T-cell (primary cell): ENCODE results near the gene TGOLN2. TPM values are rescaled to one million over a fixed set of nuclear protein-coding genes. Genes with fewer than 3 reads are reported as not detected.
"Not testable (repeated sequence)": the region's sequence is repeated elsewhere in the genome, so short reads cannot be mapped to it uniquely, and the experiment has no call there.

ENCODE experiments used
- ATAC-seq, 4 experiments: fragments of 200-7000 bp in 3 of 4; fragments of 150-1000 bp in 1 of 4; cut with Tn5 transposase; replicated peaks in 1 of 4; 1 replicate in 3 of 4; 2 replicates in 1 of 4; pipeline ENCODE4 v1.10.0; 2021; ENCODE audit warnings: moderate library complexity in 3 of 4, mild to moderate bottlenecking in 2 of 4, moderate number of reproducible peaks in 1 of 4
- CTCF ChIA-PET, 2 donors: fragments of 300-600 bp; sonication (Branson Sonifier 250); formaldehyde crosslinking; loops; one replicate each; lab custom pipeline; 2022; ENCODE audit warnings: antibody characterized with exemption in 2 of 2; lab: Charles Lee
- POLR2A ChIA-PET, 2 donors: fragments of 300-600 bp; sonication (Branson Sonifier 250); formaldehyde crosslinking; loops; one replicate each; lab custom pipeline; 2022; ENCODE audit warnings: antibody characterized with exemption in 2 of 2; lab: Charles Lee
- DNase-seq, 35 experiments: peaks; one replicate each; pipeline versions ENCODE4 v3.0.0 to v3.0.0-alpha.2; 2013 to 2023
- H3K27ac ChIP-seq: one replicate; pipeline ENCODE4 v1.5.1; 2013; ENCODE audit warnings: low read length
- H3K27me3 ChIP-seq, 2 experiments: replicated peaks in 1 of 2; 1 replicate in 1 of 2; 2 replicates in 1 of 2; pipeline versions ENCODE4 v1.6.1 to v1.7.0; 2013; ENCODE audit warnings: low read length in 1 of 2, mixed read lengths in 1 of 2; ENCODE audit not compliant: control insufficient read depth in 2 of 2, insufficient read depth in 2 of 2; ENCODE audit errors: extremely low read depth in 1 of 2
- H3K36me3 ChIP-seq, 2 donors: 1 replicate in 1 of 2; 2 replicates in 1 of 2; pipeline versions ENCODE4 v1.6.1 to v1.7.0; 2013; ENCODE audit warnings: low read length in 1 of 2; ENCODE audit not compliant: control insufficient read depth in 2 of 2, insufficient read depth in 1 of 2; ENCODE audit errors: extremely low read depth in 1 of 2
- H3K4me1 ChIP-seq, 2 experiments: 1 replicate in 1 of 2; 2 replicates in 1 of 2; pipeline versions ENCODE4 v1.6.1 to v1.7.0; 2013; ENCODE audit warnings: low read length in 2 of 2, mixed read lengths in 1 of 2; ENCODE audit not compliant: insufficient read depth in 2 of 2, control insufficient read depth in 1 of 2; ENCODE audit errors: extremely low read depth in 1 of 2
- H3K4me3 ChIP-seq, 2 donors: 1 replicate in 1 of 2; 2 replicates in 1 of 2; pipeline versions ENCODE4 v1.5.1 to v1.7.0; 2013; ENCODE audit warnings: mild to moderate bottlenecking in 2 of 2, low read length in 1 of 2, moderate library complexity in 1 of 2; ENCODE audit not compliant: control insufficient read depth in 1 of 2; ENCODE audit errors: extremely low read depth in 1 of 2
- H3K9me3 ChIP-seq: 2 replicates; pipeline ENCODE4 v1.7.0; 2013
- H3K27ac Mint-ChIP-seq, 2 donors: one replicate each; pipeline ENCODE4 v1.8.0; 2020 to 2021; ENCODE audit warnings: mild to moderate bottlenecking in 2 of 2, mixed read lengths in 2 of 2
- H3K27me3 Mint-ChIP-seq, 2 donors: one replicate each; pipeline ENCODE4 v1.8.0; 2021 to 2022; ENCODE audit warnings: mixed read lengths in 2 of 2
- H3K36me3 Mint-ChIP-seq: one replicate; pipeline ENCODE4 v1.8.0; 2021; ENCODE audit warnings: mixed read lengths
- H3K4me1 Mint-ChIP-seq, 3 donors: one replicate each; pipeline ENCODE4 v1.8.0; 2020 to 2022; ENCODE audit warnings: mixed read lengths in 3 of 3, mild to moderate bottlenecking in 1 of 3
- H3K4me3 Mint-ChIP-seq, 3 donors: one replicate each; pipeline ENCODE4 v1.8.0; 2020 to 2022; ENCODE audit warnings: mild to moderate bottlenecking in 3 of 3, mixed read lengths in 3 of 3, moderate library complexity in 3 of 3
- H3K9me3 Mint-ChIP-seq, 3 donors: one replicate each; pipeline ENCODE4 v1.8.0; 2020 to 2022; ENCODE audit warnings: mixed read lengths in 3 of 3
- WGBS: methylation state at CpG from one replicate; pipeline ENCODE4 v1.1.5; 2013; ENCODE audit warnings: missing lambda C conversion rate; ENCODE audit not compliant: insufficient coverage; 5-methylcytosine and 5-hydroxymethylcytosine counted together
- total RNA-seq, 35 experiments: library from RNA in 6 of 35; stranded (reverse) in 6 of 35; fragments of 120-200 nt in 1 of 35; gene quantifications; one replicate each; pipeline versions ENCODE4 v1.2.1 to v1.2.4 and lab custom pipeline; 2013 to 2026

Gene TGOLN2
- total RNA-seq, 5 donors from 2014 or later (not counting 1 experiment from before 2014, with no cell fraction given) = 142 to 175 (median 161) TPM

GRCh38 chr2:85318222-85319074 lies 9.3 kb downstream of the TGOLN2 start:
- Mint-ChIP-seq H3K4me1 (peaks cover 64 to 66% (median 65%) of the 10 kb centered on the region in 3 donors), H3K27me3 (no peaks in the 10 kb centered on the region), H3K36me3 (peaks cover 53% of the 10 kb centered on the region), H3K9me3 (no peaks in the 10 kb centered on the region), H3K27ac (peak overlapping the region; percentile 32 to 74), H3K4me3 (peak overlapping the region; percentile 48 to 94 (median 57))
- Histone ChIP-seq H3K27me3 (no peaks in the 10 kb centered on the region), H3K36me3 (peaks cover 14 to 82% of the 10 kb centered on the region in 2 donors), H3K9me3 (no peaks in the 10 kb centered on the region), H3K4me3 (no peak overlapping the region), H3K4me1 (peaks cover 27 to 48% of the 10 kb centered on the region in 2 experiments), H3K27ac (peak overlapping the region; percentile 36)
- ChIA-PET CTCF (interaction anchor here (0.7 to 1.3 kb wide), 7 partner anchors 8 to 90 kb away, joined by 3 to 5 read pairs (median 4); partner anchors contain the start of gene ELMOD3 (in 1 of the 2)), POLR2A (interaction anchor here (0.7 to 2.3 kb wide), 3 partner anchors 9 to 12 kb away, joined by 3 to 13 read pairs (median 9); partner anchors contain the start of gene TGOLN2 (in 1 of the 2))
- WGBS = 58% methylated on average over 5 of the region's 11 CpGs
- peak in 4 of 35 experiments; percentile 17 to 42 (median 22) for DNase-seq
- ATAC-seq = peak; percentile 42 to 65 (median 52)

GRCh38 chr2:85315921-85316320 lies 11.9 kb downstream of the TGOLN2 start:
- H3K36me3 ChIP-seq = peaks cover 14 to 57% of the 10 kb centered on the region in 2 donors
- CTCF ChIA-PET = not testable (repeated sequence)

GRCh38 chr2:85314884-85315242 lies 12.9 kb downstream of the TGOLN2 start:
- Mint-ChIP-seq H3K9me3 (no peaks in the 10 kb centered on the region), H3K36me3 (peaks cover 21% of the 10 kb centered on the region), H3K4me1 (peaks cover 34 to 40% (median 39%) of the 10 kb centered on the region in 3 donors), H3K4me3 (no peak overlapping the region), H3K27me3 (no peaks in the 10 kb centered on the region), H3K27ac (peak overlapping the region in 1 of 2 donors; percentile 45)
- WGBS = 91% methylated on average over 9 of the region's 10 CpGs
- DNase-seq (no peak), ATAC-seq (no peak)
- peaks cover 5 to 26% of the 10 kb centered on the region in 2 experiments for H3K4me1 ChIP-seq
- H3K27ac ChIP-seq = no peak overlapping the region
- POLR2A ChIA-PET = no interaction called here
- no peak overlapping the region for H3K4me3 ChIP-seq
- CTCF ChIA-PET = interaction anchor here in 1 of 2 donors (0.6 kb wide), 1 partner anchor 86 kb away, joined by 3 read pairs; no protein-coding TSS in a partner anchor
- H3K27me3 ChIP-seq = no peaks in the 10 kb centered on the region
- H3K36me3 ChIP-seq = peaks cover 14 to 46% of the 10 kb centered on the region in 2 donors
- H3K9me3 ChIP-seq = no peaks in the 10 kb centered on the region

More at GRCh38 chr2:85315921-85316320, 11.9 kb downstream of the TGOLN2 start:
- H3K27me3 ChIP-seq, H3K27ac ChIP-seq, DNase-seq, H3K9me3 Mint-ChIP-seq, POLR2A ChIA-PET, H3K27me3 Mint-ChIP-seq, H3K4me3 ChIP-seq, H3K4me3 Mint-ChIP-seq, H3K9me3 ChIP-seq, H3K27ac Mint-ChIP-seq, ATAC-seq: not testable (repeated sequence)
- no CpG with 5 or more reads among the region's 5 CpGs for whole genome bisulfite sequencing
- peaks cover 32% of the 10 kb centered on the region for H3K36me3 Mint-ChIP-seq
- H3K4me1 Mint-ChIP-seq = peaks cover 39 to 43% (median 41%) of the 10 kb centered on the region in 3 donors
- H3K4me1 ChIP-seq = peaks cover 7 to 28% of the 10 kb centered on the region in 2 experiments

- ATAC-seq (peak in 1 of 4 experiments; percentile 30), DNase-seq (no peak)
- Mint-ChIP-seq H3K4me3 (no peak overlapping the region), H3K36me3 (peaks cover 9% of the 10 kb centered on the region), H3K9me3 (no peaks in the 10 kb centered on the region), H3K27me3 (no peaks in the 10 kb centered on the region), H3K4me1 (peaks cover 35 to 40% (median 36%) of the 10 kb centered on the region in 3 donors), H3K27ac (peak overlapping the region in 1 of 2 donors; percentile 31)
- H3K27ac ChIP-seq = no peak overlapping the region
- POLR2A ChIA-PET = interaction anchor here in 1 of 2 donors (0.6 kb wide), 3 partner anchors 76 to 322 kb away, joined by 3 to 5 read pairs (median 3); no protein-coding TSS in a partner anchor
- no peak overlapping the region for H3K4me3 ChIP-seq
- H3K4me1 ChIP-seq = peaks cover 23 to 33% of the 10 kb centered on the region in 2 experiments
- H3K27me3 ChIP-seq = no peaks in the 10 kb centered on the region
- H3K36me3 ChIP-seq = peaks cover 14 to 27% of the 10 kb centered on the region in 2 donors
- H3K9me3 ChIP-seq = no peaks in the 10 kb centered on the region
- 90% methylated on average over 2 of the region's 7 CpGs for WGBS
- CTCF ChIA-PET = interaction anchor here in 1 of 2 donors (0.6 kb wide), 4 partner anchors 8 to 562 kb away, joined by 3 to 6 read pairs (median 4); no protein-coding TSS in a partner anchor
Observed at GRCh38 chr2:85312404-85312803, 15.4 kb downstream of the TGOLN2 start.

- H3K27me3 Mint-ChIP-seq = peaks cover 0 to 2% of the 10 kb centered on the region in 2 donors
- ATAC-seq (no peak), DNase-seq (no peak)
- H3K4me3 ChIP-seq = no peak overlapping the region
- H3K9me3 Mint-ChIP-seq = no peaks in the 10 kb centered on the region
- peak overlapping the region; percentile 63 for H3K27ac ChIP-seq
- no peaks in the 10 kb centered on the region for H3K9me3 ChIP-seq
- WGBS = no CpG with 5 or more reads among the region's 3 CpGs
- POLR2A ChIA-PET = interaction anchor here in 1 of 2 donors (2.8 kb wide), 1 partner anchor 9 kb away, joined by 13 read pairs; no protein-coding TSS in a partner anchor
- H3K4me1 ChIP-seq = peaks cover 26 to 47% of the 10 kb centered on the region in 2 experiments
- peak overlapping the region; percentile 71 to 85 (median 80) for H3K4me3 Mint-ChIP-seq
- peaks cover 38 to 48% (median 44%) of the 10 kb centered on the region in 3 donors for H3K4me1 Mint-ChIP-seq
- no peaks in the 10 kb centered on the region for H3K27me3 ChIP-seq
- peaks cover 10 to 14% of the 10 kb centered on the region in 2 donors for H3K36me3 ChIP-seq
- H3K27ac Mint-ChIP-seq = peak overlapping the region; percentile 90 to 92
- H3K36me3 Mint-ChIP-seq = peaks cover 3% of the 10 kb centered on the region
- CTCF ChIA-PET = interaction anchor here (1.0 to 1.4 kb wide), 3 partner anchors 9 to 10 kb away, joined by 3 to 10 read pairs (median 3); no protein-coding TSS in a partner anchor
Observed at GRCh38 chr2:85310330-85310729, 17.5 kb downstream of the TGOLN2 start.
